GM12878 (cell line): ENCODE results near the gene SLC22A3. TPM values are rescaled to one million over a fixed set of nuclear protein-coding genes. Genes with fewer than 3 reads are reported as not detected.

Experiments
- ATAC-seq: fragments of 200-7000 bp; cut with Tn5 transposase; 3 replicates; pipeline ENCODE4 v1.9.1; 2020; ENCODE audit warnings: mild to moderate bottlenecking, moderate library complexity
- BruUV-seq: library from RNA; stranded (reverse); fragments of 400-500 nt; replicated peaks from 2 replicates; lab custom pipeline; 2021; lab: Mats Ljungman, UMichigan
- CTCF ChIA-PET: fragments of 300-600 bp; sonication (Branson Sonifier 250); formaldehyde crosslinking; extraction: SDS; loops from one replicate; lab custom pipeline; 2021; ENCODE audit warnings: inconsistent platforms; lab: Yijun Ruan, JAX
- POLR2A ChIA-PET: fragments of 350-600 bp; formaldehyde crosslinking; extraction: SDS; loops from one replicate; lab custom pipeline; 2021; ENCODE audit warnings: inconsistent platforms; lab: Charles Lee
- RAD21 ChIA-PET: fragments of 300-600 bp; sonication (Branson Sonifier 250); formaldehyde crosslinking; loops from one replicate; lab custom pipeline; 2023; ENCODE audit warnings: antibody characterized with exemption; ENCODE audit not compliant: unreplicated experiment; lab: Charles Lee
- SMC1A ChIA-PET: fragments of 300-600 bp; sonication (Branson Sonifier 250); formaldehyde crosslinking; loops from one replicate; lab custom pipeline; 2023; ENCODE audit not compliant: unreplicated experiment, uncharacterized antibody; lab: Charles Lee
- DNase-seq: peaks from one replicate; pipeline ENCODE4 v3.0.0-alpha.2; 2011; ENCODE audit warnings: low read depth, low spot score
- FAIRE-seq: peaks from 3 replicates; lab custom pipeline; 2011; peaks lifted over from hg19 to GRCh38; lab: Jason Lieb, UNC
- H2AFZ ChIP-seq: 2 replicates; pipeline ENCODE4 v1.6.0; 2011; ENCODE audit warnings: low read depth, low read length, control low read depth; ENCODE audit not compliant: control insufficient read depth
- H3K27ac ChIP-seq: 2 replicates; pipeline ENCODE4 v1.5.1; 2011; ENCODE audit warnings: control low read depth; ENCODE audit not compliant: control insufficient read depth, insufficient read depth
- H3K27me3 ChIP-seq, 2 experiments: replicated peaks in 1 of 2; 2 replicates each; pipeline versions ENCODE4 v1.6.0 to v1.6.1; 2011; ENCODE audit warnings: low read length in 1 of 2; ENCODE audit not compliant: control insufficient read depth in 2 of 2, insufficient read depth in 2 of 2
- H3K36me3 ChIP-seq, 2 experiments: 2 replicates each; pipeline ENCODE4 v1.5.1; 2011; ENCODE audit warnings: low read length in 1 of 2; ENCODE audit not compliant: control insufficient read depth in 2 of 2, insufficient read depth in 2 of 2
- H3K4me1 ChIP-seq: 2 replicates; pipeline ENCODE4 v1.6.1; 2011; ENCODE audit warnings: mild to moderate bottlenecking, low read length, moderate library complexity, mixed read lengths; ENCODE audit not compliant: control insufficient read depth, insufficient read depth
- H3K4me2 ChIP-seq: 2 replicates; pipeline ENCODE4 v1.6.0; 2011; ENCODE audit warnings: control low read depth; ENCODE audit not compliant: control insufficient read depth, insufficient read depth
- H3K4me3 ChIP-seq: fragments of 200-600 bp; sonication (generic); 2 replicates; pipeline ENCODE4 v1.5.1; 2016
- H3K79me2 ChIP-seq: 2 replicates; pipeline ENCODE4 v1.6.0; 2011; ENCODE audit warnings: low read length; ENCODE audit not compliant: control insufficient read depth, insufficient read depth
- H3K9ac ChIP-seq: 2 replicates; pipeline ENCODE4 v1.8.0; 2011; ENCODE audit warnings: low read length, control low read depth, mixed read lengths; ENCODE audit not compliant: control insufficient read depth, insufficient read depth
- H3K9me3 ChIP-seq: replicated peaks from 3 replicates; pipeline ENCODE4 v1.5.1; 2011; ENCODE audit warnings: mild to moderate bottlenecking, low read length; ENCODE audit not compliant: control insufficient read depth, insufficient read depth
- H4K20me1 ChIP-seq: 2 replicates; pipeline ENCODE4 v1.6.0; 2011; ENCODE audit not compliant: control insufficient read depth, insufficient read depth
- CUX1 ChIP-seq: IDR thresholded peaks from 2 replicates; pipeline ENCODE4 v1.6.1; 2012; ENCODE audit warnings: improper control_type of control experiment, low read depth, low read length; ENCODE audit not compliant: insufficient replicate concordance
- HDAC6 ChIP-seq: fragments of 200-600 bp; sonication (generic); IDR thresholded peaks from one replicate; pipeline ENCODE4 v1.8.0; 2017; ENCODE audit warnings: antibody characterized with exemption; ENCODE audit not compliant: unreplicated experiment
- MXI1 ChIP-seq: fragments of 150-350 bp; IDR thresholded peaks from 2 replicates; pipeline ENCODE4 v1.6.1; 2011; ENCODE audit warnings: low read depth, mild to moderate bottlenecking, inconsistent platforms, low read length, improper control_type of control experiment
- PAX5 ChIP-seq: IDR thresholded peaks from 2 replicates; pipeline ENCODE4 v1.6.1; 2011; ENCODE audit warnings: low read depth, low read length, borderline replicate concordance
- PRDM15 ChIP-seq: fragments of 450-650 bp; formaldehyde crosslinking; IDR thresholded peaks from 2 replicates; pipeline ENCODE4 v1.4.0; 2020; ENCODE audit warnings: mild to moderate bottlenecking, moderate library complexity
- RAD51 ChIP-seq: fragments of 450-650 bp; IDR thresholded peaks from 2 replicates; pipeline ENCODE4 v1.6.1; 2016; ENCODE audit warnings: moderate library complexity, mild to moderate bottlenecking, inconsistent platforms
- RELA ChIP-seq: fragments of 450-650 bp; IDR thresholded peaks from 2 replicates; pipeline ENCODE4 v1.8.0; 2014; ENCODE audit warnings: borderline replicate concordance; ENCODE audit not compliant: partially characterized antibody
- RUNX3 ChIP-seq: IDR thresholded peaks from 2 replicates; pipeline ENCODE4 v1.6.1; 2012; ENCODE audit warnings: low read length, inconsistent platforms
- SUPT20H ChIP-seq: IDR thresholded peaks from 2 replicates; pipeline ENCODE4 v1.6.1; 2011; ENCODE audit warnings: low read depth, mild to moderate bottlenecking, low read length, moderate library complexity, borderline replicate concordance; ENCODE audit not compliant: control insufficient read depth
- ZBED1 ChIP-seq: IDR thresholded peaks from 2 replicates; pipeline ENCODE4 v1.6.1; 2016; ENCODE audit warnings: borderline replicate concordance
- WGBS: methylation state at CpG from one replicate; pipeline ENCODE4 v1.1.6; 2016; ENCODE audit warnings: low lambda C conversion rate; ENCODE audit not compliant: insufficient replicate concordance, insufficient coverage; ENCODE audit errors: missing lambda C conversion rate; 5-methylcytosine and 5-hydroxymethylcytosine counted together
- in situ Hi-C: fragments of 300-500 bp; cut with MboI; formaldehyde crosslinking; loops from 9 replicates; pipeline ENCODE4 v1.14.3; 2018; ENCODE audit warnings: mixed read lengths
- intact Hi-C: fragments of 100-400 bp; cut with micrococcal nuclease; formaldehyde crosslinking; loops from one replicate; pipeline ENCODE4 v1.14.2; 2022; ENCODE audit not compliant: unreplicated experiment
- polyA plus RNA-seq, 11 experiments: library from polyadenylated mRNA; depleted of rRNA in 4 of 11; unstranded in 6 of 11; stranded (reverse) in 5 of 11; fragments of >200 nt; fragmentation: Nextera tagmentation in 4 of 11; fragmentation: Illumina TruSeq in 1 of 11; extraction: Ambion mirVana in 4 of 11; extraction: Trizol in 1 of 11; gene quantifications; 1 replicate in 1 of 11; 2 replicates in 10 of 11; pipeline versions ENCODE4 v1.2.1 to v1.2.3, GENCODE V29; 2011 to 2016; ENCODE audit warnings: inconsistent platforms in 2 of 11, missing spikeins in 2 of 11, low read depth in 1 of 11
- total RNA-seq, 4 experiments: library from RNA; depleted of rRNA in 3 of 4; stranded (reverse); fragments of >200 nt in 3 of 4; fragmentation: Illumina TruSeq in 1 of 4; extraction: Trizol in 1 of 4; gene quantifications; 2 replicates each; pipeline versions ENCODE4 v1.2.1 to v1.2.3, GENCODE V29; 2013 to 2021
- TF ChIP-seq, protein P1 (sequence below): fragments of 450-650 bp; IDR thresholded peaks from 2 replicates; pipeline ENCODE4 v1.6.1; 2017; ENCODE audit warnings: mild to moderate bottlenecking, low read depth, inconsistent platforms; ENCODE audit not compliant: poor library complexity, severe bottlenecking

SLC22A3 gene
- total and polyA plus RNA-seq, 10 of the 15 experiments (the other 5 are each of a cell fraction or from before 2014, with no cell fraction given), result 0.07 to 0.15 TPM; not detected in 8

- Histone ChIP-seq H3K4me2 (no peak overlapping the region), H3K36me3 (no peaks in the 10 kb centered on the region), H3K4me3 (no peak overlapping the region), H3K79me2 (no peaks in the 10 kb centered on the region), H4K20me1 (no peaks in the 10 kb centered on the region), H3K27ac (no peak overlapping the region), H3K9me3 (no peaks in the 10 kb centered on the region), H3K4me1 (no peaks in the 10 kb centered on the region), H2AFZ (no peak overlapping the region), H3K9ac (no peak overlapping the region), H3K27me3 (no peaks in the 10 kb centered on the region; a peak in 2 of 4 replicates)
- ChIA-PET SMC1A (interaction anchor here (0.6 kb wide), 1 partner anchor 56 kb away, joined by 3 read pairs; no protein-coding TSS in a partner anchor), CTCF (no interaction called here), RAD21 (no interaction called here), POLR2A (no interaction called here)
- DNase-seq (no peak), ATAC-seq (no peak), FAIRE-seq (no peak)
- intact Hi-C loops, result no loop called here
- no TSS peak for BruUV-seq
- WGBS, result 68% methylated on average over 10 of the region's 28 CpGs
- in situ Hi-C loops, result no loop called here
- TF ChIP-seq, protein P1, sequence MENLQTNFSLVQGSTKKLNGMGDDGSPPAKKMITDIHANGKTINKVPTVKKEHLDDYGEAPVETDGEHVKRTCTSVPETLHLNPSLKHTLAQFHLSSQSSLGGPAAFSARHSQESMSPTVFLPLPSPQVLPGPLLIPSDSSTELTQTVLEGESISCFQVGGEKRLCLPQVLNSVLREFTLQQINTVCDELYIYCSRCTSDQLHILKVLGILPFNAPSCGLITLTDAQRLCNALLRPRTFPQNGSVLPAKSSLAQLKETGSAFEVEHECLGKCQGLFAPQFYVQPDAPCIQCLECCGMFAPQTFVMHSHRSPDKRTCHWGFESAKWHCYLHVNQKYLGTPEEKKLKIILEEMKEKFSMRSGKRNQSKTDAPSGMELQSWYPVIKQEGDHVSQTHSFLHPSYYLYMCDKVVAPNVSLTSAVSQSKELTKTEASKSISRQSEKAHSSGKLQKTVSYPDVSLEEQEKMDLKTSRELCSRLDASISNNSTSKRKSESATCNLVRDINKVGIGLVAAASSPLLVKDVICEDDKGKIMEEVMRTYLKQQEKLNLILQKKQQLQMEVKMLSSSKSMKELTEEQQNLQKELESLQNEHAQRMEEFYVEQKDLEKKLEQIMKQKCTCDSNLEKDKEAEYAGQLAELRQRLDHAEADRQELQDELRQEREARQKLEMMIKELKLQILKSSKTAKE, result no peak
- no peak for TF ChIP-seq RELA
- TF ChIP-seq RUNX3, result no peak
- TF ChIP-seq CUX1, result no peak
- no peak for TF ChIP-seq PRDM15 (CRISPR knock-in tag)
- no peak for TF ChIP-seq MXI1
- no peak for TF ChIP-seq HDAC6
- no peak for TF ChIP-seq SUPT20H
- no peak for TF ChIP-seq PAX5
- TF ChIP-seq ZBED1, result no peak
- no peak for TF ChIP-seq RAD51
Observed at GRCh38 chr6:160362556-160362955, 14.4 kb downstream of the SLC22A3 start.
